NCI-H774 (cell line): ENCODE results near the gene RFFL.
"Not testable (repeated sequence)": the region's sequence is repeated elsewhere in the genome, so short reads cannot be mapped to it uniquely, and the experiment has no call there.

ENCODE experiments used
- DNase-seq: peaks from one replicate; lab custom pipeline; 2025; lab: John Stamatoyannopoulos, UW

RFFL gene

DNA sequence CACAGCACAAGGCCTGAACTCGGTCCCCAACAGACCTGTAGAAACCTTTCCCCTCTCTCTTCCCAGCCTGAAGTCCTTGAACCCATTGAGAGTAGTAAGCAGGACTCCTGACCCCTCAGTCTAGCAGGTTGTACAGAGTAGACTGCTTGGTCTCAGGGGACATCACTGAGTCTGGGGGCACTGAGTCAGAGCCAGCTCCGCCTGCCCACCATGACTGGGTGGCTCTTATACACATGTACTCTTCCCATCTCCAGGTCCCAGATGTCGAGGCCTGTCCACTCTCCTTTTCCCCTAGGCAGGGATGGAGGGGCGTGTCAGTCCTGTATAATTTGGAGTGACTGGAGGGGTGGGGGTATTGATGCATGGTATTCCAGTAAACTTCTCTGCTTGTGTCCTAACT lies 59.7 kb downstream of the RFFL start:
- no peak for DNase-seq

DNA sequence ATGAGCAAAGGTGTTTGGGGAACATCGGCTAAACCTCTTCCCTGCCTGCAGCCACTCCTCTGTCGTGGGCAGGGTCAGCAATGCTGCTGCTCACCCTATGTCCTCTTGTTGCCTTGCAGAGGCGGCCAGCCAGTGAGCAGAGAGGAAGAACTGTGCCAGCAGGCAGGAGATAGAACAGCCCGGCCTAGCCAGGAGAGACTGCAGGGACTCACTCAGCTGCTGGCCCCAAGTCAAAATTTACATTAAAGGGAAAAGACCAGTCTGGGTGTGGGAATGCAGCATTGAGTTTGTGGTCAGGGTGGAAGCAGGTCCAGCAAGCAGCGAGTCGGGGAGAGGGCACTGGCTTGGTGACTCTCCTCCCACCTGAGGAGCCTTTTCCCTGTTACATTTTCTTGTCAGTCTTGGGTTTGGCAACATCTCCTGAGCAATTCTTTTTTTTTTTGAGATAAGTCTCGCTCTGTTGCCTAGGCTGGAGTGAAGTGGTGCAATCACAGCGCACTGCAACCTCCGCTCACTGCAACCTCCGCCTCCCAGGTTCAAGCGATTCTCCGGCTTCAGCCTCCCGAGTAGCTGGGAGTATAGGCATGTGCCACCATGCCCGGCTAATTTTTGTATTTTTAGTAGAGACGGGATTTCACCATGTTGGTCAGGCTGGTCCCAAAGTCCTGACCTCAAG lies 60.5 kb downstream of the RFFL start:
- DNase-seq = no peak

DNA sequence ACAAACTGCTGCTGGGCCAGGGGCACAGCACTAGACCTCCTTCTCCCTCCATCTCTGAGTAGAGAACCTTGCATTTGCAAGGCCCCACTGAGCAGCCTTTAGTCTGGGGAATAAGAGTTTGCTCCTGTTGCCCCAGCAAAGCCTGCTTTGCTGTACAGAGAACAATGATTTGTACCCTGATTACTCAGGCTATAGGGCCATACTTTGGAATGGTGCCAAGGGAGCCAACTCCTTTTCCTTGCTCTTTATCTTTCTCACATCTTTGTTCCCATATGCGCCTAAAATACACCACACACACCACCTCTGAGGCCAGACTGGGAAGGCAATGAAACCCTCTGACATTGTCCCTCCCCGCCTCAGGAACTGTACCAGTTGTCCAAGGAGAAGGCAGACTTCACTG lies 62.0 kb downstream of the RFFL start:
- DNase-seq = no peak

DNA sequence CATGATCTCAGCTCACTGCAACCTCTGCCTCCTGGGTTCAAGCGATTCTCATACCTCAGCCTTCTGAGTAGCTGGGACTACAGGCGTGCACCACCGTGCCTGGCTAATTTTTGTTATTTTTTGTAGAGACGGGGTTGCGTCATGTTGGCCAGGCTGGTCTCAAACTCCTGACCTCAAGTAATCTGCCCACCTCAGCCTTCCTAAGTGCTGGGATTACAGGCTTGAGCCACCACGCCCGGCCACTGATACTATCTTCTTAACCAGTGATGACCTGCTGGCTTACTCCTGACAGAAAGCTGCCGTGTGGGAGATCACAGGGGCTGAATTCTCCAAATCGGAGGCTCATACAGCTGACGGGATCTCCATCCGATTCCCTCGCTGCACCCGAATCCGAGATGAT lies 62.5 kb downstream of the RFFL start:
- not testable (repeated sequence) for DNase-seq

DNA sequence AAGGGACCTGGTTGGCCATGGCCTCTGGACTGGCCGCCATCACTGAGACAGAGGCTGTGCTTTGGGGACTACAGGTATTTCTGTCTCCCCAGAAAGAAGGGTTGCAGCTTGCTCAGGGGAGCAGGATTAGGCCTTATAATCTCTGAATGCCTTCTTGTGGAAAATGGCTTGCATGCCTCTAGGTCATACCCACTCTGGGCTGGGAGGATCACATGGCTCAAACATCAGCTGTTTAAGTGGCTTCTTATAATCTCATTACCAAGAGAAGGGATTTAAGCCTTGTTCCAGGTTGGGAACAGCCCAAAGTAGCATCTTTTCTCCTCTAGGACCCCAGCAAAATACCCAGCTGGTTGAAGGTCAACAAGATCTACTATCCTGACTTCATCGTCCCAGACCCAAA lies 64.1 kb downstream of the RFFL start:
- no peak for DNase-seq

DNA sequence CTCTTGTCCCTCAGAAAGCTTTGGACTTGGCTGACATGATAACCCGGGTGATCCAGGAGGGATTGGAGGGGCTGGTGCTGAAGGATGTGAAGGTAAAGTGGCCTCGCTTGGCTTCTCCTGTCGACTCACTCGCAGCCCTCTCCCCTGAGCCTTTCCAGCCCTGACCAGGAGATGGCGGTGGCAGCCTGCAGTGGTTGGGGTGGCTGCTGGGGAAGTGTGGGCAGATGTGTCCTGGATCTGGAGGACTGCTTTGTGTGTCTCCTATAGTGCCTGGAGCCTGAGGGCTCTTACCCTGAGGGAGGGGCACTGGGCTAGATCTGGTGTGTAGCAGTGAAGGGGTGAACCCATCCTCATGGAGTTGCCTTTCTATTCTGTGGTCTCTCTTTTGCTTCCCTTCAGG lies 65.3 kb downstream of the RFFL start:
- peak; percentile 7 for DNase-seq

DNA sequence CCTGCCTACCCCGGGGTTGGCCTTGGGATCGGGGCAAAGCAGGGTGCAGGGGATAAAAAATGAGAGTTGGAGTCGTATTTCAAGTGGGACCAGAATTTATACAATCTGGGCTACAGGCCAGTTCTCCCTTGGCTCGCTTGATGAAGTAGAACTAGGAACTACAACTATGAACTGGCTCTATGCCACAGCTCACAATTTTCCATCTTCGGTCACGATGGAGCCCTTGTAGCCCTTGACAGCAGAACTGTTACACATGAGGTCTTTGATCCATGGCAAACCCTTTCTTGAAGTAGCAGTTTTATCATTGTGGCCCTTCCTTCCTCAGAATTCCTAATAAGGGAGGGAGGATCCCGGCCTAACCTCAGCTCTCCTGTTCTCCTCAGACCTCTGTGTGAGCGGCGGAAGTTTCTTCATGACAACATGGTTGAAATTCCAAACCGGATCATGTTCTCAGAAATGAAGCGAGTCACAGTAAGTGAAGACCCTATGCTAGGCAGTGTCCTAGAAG lies 66.1 kb downstream of the RFFL start:
- DNase-seq = no peak

DNA sequence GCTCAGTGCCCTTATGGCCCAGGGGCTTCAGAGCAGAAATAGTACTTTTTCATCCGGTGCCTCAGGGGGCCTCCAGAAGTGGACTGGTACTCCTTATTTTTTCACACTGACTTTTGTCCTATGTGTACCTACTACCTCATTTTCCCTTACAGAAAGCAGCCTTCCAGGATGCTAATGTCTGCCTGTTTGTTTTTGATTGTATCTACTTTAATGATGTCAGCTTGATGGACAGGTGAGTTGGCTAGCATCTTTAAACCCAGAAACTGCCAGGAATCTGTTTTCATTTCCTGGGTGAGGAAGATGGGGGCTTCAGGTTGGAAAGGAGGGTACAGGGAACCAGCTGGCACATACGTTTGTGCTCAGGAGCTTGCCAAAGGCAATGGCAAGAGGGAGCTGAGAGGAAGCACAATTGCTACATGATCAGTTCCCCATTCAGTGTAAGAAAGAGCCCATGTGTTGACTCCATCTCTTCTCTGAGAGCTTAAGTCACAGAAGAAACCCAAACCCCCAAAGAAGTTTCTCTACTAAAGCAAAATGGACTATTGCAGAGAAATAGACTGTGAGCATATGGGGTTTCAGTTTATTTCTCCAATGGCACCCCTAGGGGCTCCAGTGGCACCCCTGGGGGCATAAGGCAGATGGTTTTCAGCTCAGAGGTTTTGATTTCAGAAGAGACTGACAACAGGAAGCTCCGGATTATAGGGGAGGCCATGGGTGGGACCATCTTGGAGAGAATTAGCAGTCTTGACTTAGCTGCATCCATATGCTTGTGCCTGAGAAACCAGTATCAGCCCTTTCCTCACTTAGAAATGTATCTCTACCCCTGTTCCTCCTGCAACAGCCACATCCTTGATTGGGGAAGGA lies 66.9 kb downstream of the RFFL start:
- DNase-seq = no peak

DNA sequence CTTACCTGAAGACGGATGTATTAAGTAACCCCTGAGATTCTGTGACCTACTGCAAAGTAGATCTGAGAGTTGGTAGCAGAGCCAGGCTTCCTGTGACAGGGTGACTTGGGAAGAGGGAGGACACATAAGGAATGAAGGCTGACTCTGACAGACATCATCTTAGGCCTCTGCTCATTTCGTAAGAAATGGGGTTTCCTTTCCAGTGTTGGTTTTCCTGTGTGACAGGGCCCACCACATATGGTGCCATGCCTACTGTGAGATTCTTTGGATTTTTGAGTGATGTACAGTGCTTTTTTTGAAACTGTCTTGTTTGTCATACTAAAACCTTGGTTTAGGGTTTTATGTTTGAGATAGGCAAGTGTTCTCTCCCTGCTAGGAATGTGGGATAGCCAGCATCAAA lies 70.5 kb downstream of the RFFL start:
- DNase-seq = no peak

DNA sequence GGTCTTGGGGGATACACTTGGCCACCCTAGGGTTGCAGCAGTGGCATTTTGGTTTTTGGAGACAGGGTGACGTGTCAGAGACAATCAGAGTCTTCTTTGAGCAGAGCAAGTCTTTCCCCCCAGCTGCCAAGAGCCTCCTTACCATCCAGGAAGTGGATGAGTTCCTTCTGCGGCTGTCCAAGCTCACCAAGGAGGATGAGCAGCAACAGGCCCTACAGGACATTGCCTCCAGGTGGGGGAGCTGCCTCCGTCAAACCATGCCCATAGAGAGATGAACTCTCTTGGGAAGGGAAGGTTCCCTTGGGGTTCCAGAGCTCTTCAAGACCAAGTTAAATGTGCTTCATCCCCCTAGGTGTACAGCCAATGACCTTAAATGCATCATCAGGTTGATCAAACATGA lies 71.9 kb downstream of the RFFL start:
- DNase-seq = no peak

DNA sequence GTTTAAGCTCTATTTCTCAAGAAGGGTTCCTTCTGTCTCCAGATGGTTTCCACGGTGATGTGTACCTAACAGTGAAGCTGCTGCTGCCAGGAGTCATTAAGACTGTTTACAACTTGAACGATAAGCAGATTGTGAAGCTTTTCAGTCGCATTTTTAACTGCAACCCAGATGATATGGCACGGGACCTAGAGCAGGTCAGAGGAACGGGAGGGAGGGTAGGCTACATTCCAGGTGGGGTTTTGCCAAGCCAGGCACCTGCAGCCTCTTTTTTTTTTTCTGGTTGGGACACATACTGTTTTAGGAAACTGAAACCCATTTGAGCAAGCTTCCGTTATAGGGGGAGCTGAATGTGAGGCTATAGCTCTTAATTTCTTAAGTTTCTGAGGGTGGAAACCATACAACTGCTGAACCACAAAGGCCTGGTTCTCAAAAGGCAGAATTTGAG lies 72.6 kb downstream of the RFFL start:
- no peak for DNase-seq

DNA sequence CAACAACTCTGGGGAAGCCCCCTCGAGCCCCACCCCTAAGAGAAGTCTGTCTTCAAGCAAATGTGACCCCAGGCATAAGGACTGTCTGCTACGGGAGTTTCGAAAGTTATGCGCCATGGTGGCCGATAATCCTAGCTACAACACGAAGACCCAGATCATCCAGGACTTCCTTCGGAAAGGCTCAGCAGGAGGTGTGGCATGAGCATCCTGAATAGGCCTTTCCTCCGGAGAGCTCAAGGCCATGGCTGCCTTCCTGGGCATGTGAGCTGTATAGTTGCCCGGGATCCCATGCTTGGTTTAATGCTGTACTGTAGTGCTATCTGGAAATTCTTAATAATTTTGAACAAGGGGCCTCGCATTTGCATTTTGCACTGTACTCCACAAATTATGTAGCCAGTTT lies 74.0 kb downstream of the RFFL start:
- no peak for DNase-seq

DNA sequence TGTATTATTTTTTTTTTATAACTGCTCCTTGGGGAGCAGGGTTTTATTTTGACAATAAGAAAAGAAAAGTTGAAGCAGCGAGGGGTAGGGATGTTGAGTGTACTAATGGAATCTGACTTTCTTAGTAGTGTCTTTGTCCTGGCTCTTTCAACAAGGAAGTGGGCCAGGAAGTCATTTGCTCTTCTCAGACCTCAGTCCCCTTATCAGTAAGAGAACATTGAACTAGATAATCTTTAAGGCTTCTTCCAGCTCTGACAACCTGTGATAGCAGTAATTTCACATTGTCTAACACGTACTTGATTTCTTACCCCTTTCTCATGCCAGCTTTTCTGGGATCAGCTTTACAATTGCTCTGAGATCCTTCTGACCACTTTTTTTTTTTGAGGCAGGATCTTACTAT lies 74.9 kb downstream of the RFFL start:
- DNase-seq = no peak

DNA sequence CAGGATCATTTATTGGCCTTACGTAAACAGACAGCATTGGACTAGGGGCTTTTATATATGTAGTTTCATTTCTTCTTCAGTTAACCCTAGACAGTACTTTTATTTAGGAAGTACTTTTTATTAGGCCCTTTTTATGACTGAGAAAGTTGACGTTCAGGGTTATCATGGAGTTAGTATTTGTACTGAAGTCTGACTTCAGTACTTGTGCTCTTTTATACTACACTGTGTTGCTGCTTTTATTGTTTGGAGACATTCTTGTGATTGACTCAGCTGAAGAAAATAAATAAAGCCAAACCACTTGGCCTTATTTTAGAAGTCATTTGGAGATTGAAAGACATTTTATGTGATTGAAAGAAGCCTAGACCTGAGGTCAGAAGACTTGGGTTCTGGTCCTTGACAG lies 76.3 kb downstream of the RFFL start:
- no peak for DNase-seq

DNA sequence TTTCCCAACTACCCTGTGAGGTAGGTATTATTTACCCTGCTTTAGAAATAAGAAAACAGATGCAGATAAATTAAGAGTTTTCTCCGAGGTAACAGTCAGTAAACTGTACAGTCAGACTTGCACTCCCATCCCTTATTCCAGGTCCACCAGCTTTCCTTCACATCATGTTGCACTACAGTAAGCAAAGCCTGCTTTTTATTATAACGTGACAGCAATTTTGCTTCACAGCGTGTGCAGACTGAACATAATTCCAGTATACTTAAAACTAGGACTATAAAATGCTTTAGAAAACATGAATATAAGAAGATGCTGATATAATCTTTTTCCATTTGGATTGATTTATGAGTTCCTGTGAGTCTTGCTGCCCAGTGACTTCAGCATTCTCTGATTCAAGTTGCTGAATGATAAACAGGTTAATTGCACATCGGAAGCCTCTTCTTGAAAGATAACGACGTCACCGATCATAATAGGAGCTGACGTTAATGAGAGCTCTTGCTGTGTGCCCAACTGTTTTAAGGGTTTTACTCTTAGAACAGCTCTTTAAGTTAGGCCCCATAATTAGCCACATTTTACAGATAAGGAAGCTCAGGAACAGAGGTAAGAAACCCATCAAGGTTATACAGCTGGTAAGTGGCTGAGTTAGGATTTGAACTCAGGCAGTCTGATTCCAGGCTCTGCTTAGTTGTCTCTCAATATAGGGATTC lies 81.8 kb downstream of the RFFL start:
- no peak for DNase-seq

DNA sequence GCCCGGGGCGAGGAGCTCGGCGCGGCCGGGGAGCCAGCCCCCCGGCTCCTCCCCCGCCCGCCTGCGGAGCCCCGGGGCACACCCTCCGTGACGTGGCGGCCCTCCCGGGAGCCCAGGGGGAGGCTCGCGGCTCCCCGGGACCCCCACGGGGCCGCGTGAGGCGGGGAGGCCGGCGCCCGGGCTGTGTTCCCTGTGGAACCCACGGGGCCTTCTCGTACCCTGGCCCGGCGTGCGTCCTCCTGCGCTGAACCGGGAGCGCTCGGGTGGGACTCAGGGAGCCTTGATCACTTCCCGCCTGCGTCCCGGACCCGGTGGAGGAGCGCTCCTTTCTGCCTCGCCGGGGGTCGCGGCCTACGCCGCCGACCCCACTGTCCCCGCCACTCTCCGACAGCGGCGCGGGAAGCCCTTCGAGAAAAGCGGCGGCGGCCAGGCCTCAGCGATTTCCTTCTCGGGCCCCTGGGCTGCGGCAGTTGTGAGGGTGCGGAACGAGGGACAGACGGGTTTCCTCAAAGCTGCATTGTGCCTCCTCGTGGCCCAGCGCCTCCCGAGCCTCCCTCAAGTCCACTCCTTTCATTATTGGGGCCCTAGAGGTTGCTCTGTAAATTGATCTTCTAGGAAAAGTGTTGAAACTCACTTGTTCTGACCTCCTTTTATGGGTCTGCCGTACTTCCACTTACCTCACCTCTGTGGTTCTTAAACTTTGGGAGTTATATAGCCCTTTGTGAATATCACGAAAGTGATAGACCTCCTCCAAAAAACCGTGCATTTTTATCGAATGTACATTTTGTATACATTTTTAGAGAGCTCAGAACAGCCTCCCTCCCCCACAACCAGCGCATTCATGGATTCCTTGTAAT lies 82.6 kb downstream of the RFFL start:
- peak; percentile 81 for DNase-seq

DNA sequence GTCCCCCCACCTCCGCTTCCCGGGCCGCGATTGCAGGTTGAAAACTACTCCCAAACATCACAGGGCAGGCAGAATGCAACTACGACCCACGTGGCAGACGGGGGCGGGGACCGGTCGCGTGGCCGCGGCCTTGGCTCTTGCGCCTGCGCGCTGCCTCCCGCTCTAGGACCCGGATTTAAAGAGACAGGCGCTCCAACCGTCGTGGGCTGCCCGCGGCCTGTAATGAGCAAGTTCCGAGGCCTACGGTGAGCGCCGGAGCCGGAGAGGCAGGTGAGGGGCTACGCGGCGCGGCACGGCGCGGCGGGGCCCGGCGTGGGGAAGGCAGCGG lies 83.2 kb downstream of the RFFL start, which contains the start of gene LIG3:
Gene LIG3, plus strand, starts transcription at position 160 of the 328 bp plus-strand sequence. CDS start 2,494 bp downstream, outside the sequence.
- peak; percentile 96 for DNase-seq

DNA sequence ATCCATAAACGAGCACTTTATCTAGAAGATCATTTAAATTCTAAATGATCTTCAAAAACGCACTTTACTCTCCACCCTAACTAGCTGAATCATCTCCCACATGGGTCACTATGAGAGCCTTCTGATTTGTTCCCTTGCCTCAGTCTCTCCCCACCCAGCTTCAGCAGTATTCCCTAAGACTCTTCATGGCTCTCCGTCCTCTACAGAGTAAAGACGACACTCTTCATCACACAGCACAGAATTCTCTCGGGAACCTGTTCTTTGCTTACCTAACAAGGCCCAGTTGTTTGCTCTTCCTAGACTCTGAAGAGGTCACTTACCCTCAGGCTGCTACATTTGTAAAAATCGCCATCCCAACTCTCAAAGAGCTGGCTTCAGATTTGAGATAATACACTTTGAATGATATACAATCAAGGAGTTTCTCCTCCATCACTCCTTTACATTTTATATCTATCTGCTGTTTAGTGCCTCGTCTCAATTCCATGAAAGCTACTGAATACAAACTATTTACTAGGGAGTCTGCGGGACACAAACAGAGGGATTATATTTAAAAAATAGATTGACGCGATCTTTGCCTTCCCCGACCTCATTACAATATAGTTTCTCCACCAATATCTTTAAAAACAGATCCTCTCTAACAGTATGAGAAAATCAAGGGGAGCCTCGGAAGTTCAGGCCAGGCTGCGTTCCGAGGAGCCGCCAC lies 83.7 kb downstream of the RFFL start:
- DNase-seq = peak; percentile 8

DNA sequence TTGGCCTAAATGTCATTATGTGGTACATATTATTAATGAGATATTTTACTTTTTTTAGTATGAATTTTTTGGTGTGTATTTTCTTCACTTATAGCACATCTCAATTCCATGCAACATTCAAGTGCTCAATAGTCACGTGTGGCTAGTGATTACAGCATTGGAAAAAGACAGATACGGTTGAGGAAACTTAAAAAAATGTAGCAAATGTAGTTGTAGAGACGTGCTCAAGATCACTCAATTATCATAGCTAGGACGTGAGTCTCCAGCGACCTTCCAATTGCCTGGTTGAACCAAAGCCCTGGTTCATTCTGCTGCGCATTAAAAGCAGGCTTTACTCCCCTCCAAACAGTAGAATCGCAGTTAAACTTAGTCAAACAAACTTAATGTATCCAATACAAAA lies 84.4 kb downstream of the RFFL start:
- no peak for DNase-seq

DNA sequence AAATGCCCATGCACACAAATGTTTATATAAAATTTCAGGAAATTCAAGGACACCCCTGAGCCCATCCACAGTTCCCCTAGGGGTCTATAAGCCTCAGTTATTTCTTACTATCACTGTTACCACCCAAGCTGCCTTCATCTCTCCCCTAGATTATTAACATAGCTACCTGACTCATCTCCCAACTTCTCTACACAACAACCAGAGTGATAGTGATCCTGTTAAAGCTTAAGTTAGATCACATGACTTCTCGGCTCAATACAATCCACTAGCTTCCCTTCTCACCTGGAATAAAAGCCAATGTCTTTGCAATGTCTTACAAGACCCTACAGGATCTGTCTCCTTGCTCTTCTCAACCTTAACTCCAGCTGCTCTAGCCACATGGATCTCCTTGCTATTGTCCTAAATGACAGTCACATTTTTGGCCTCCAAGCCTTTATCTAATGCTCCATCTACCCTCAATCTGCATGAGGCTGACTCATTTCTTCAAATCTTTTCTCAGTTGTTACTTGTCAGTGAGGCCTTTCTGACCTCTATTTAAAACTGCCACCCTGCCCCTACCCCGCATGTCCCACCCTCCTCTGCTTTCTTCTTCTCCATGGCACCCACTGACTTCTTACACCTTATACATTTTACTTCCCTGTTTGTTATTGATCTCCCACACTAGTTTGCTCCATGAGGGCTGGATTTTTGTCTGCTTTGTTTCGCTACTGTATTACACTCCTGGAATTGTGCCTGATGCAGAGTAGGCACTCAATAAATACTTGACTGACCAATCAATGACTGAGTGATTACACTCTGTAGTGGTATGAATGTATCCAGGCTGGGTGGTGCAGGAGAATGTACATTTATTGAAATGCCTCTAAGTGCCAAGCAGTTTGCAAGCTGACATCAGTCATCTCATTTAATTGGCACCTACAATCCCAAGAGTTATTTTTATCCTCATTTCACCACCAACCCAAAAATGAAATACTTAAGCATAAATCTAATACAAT lies 88.4 kb downstream of the RFFL start:
- no peak for DNase-seq
